Activated CD4-positive, alpha-beta memory T cell treated with anti-CD3 and anti-CD28 coated beads, Interleukin-2, amount 10 ng/mL, durations not matched to agents 7 days and 5 days (primary cell): ENCODE data around the gene COBLL1. TPM values are rescaled to one million over a fixed set of nuclear protein-coding genes. Genes with fewer than 3 reads are reported as not detected.
"Not testable (repeated sequence)": the region's sequence is repeated elsewhere in the genome, so short reads cannot be mapped to it uniquely, and the experiment has no call there.

Experiments used
- CTCF ChIA-PET: fragments of 350-600 bp; sonication (Branson Sonifier 250); formaldehyde crosslinking; loops from one replicate; lab custom pipeline; 2021; ENCODE audit warnings: antibody characterized with exemption, inconsistent platforms; lab: Charles Lee
- POLR2A ChIA-PET: fragments of 350-600 bp; sonication (Branson Sonifier 250); formaldehyde crosslinking; loops from one replicate; lab custom pipeline; 2021; ENCODE audit warnings: antibody characterized with exemption; lab: Charles Lee
- DNase-seq: peaks from one replicate; pipeline ENCODE4 v3.0.0-alpha.2; 2020
- H3K27ac Mint-ChIP-seq: one replicate; pipeline ENCODE4 v1.8.0; 2021; ENCODE audit warnings: mild to moderate bottlenecking, mixed read lengths
- H3K27me3 Mint-ChIP-seq: one replicate; pipeline ENCODE4 v1.8.0; 2021; ENCODE audit warnings: mixed read lengths
- H3K36me3 Mint-ChIP-seq: one replicate; pipeline ENCODE4 v1.8.0; 2021; ENCODE audit warnings: low read depth, mixed read lengths
- H3K4me1 Mint-ChIP-seq: one replicate; pipeline ENCODE4 v1.8.0; 2021; ENCODE audit warnings: mixed read lengths
- H3K4me3 Mint-ChIP-seq: one replicate; pipeline ENCODE4 v1.8.0; 2021; ENCODE audit warnings: mild to moderate bottlenecking, mixed read lengths
- H3K9me3 Mint-ChIP-seq: one replicate; pipeline ENCODE4 v1.8.0; 2021; ENCODE audit warnings: mixed read lengths
- total RNA-seq, 2 experiments: library from RNA; stranded (reverse); gene quantifications; one replicate each; pipeline ENCODE4 v1.2.3, GENCODE V29; 2021

COBLL1 gene
- total RNA-seq, 2 experiments from 2014 or later, result not detected

- no peaks in the 10 kb centered on the region for H3K4me1 Mint-ChIP-seq
- no peaks in the 10 kb centered on the region for H3K36me3 Mint-ChIP-seq
- no peaks in the 10 kb centered on the region for H3K27me3 Mint-ChIP-seq
- H3K4me3 Mint-ChIP-seq, result no peak overlapping the region
- CTCF ChIA-PET, result no interaction called here
- POLR2A ChIA-PET, result no interaction called here
- H3K9me3 Mint-ChIP-seq, result no peaks in the 10 kb centered on the region
- DNase-seq, result no peak
- H3K27ac Mint-ChIP-seq, result no peak overlapping the region
These were observed 31.7 kb upstream of the COBLL1 start for GRCh38 chr2:164873210-164873908.

DNA sequence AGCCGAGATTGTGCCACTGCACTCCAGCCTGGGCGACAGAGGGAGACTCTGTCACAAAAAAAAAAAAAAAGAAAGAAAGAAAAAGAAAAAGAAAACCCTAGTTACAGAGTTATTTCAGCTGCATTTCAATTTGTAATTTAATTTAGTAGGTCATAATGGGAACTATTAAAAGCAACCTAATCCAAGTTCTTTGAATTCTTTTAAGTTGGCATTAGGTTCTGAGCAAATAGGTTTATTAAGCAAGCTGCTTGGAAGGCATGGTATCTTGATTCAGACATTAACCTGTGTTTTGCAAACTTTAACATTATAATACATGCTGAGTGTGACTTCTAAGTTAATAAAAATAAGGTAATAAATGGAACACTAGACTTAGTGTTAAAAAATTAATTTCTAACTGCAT, 29.8 kb upstream of the COBLL1 start:
- no peaks in the 10 kb centered on the region for H3K36me3 Mint-ChIP-seq
- no peak for DNase-seq
- H3K4me1 Mint-ChIP-seq, result no peaks in the 10 kb centered on the region
- H3K9me3 Mint-ChIP-seq, result no peaks in the 10 kb centered on the region
- ChIA-PET CTCF (no interaction called here), POLR2A (no interaction called here)
- no peaks in the 10 kb centered on the region for H3K27me3 Mint-ChIP-seq
- H3K4me3 Mint-ChIP-seq, result no peak overlapping the region
- H3K27ac Mint-ChIP-seq, result no peak overlapping the region

DNA sequence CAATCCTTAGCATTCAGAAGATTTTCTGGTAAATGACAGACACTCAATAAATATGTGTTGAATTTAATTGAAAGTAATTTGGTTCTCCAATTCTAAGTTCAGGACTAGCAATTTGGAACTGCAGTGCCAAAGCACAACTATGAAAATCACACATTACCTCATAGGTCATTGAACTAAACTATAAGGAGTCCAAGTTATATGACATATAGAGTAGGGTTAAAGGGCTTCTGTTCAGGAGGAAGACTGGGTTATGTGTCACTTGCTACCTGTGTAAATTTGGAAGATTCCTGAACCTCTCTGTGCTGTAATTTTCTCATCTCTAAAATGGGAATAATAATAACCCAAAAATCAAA, 27.8 kb upstream of the COBLL1 start:
- no peaks in the 10 kb centered on the region for H3K36me3 Mint-ChIP-seq
- no peaks in the 10 kb centered on the region for H3K27me3 Mint-ChIP-seq
- H3K27ac Mint-ChIP-seq, result no peak overlapping the region
- no peaks in the 10 kb centered on the region for H3K4me1 Mint-ChIP-seq
- H3K4me3 Mint-ChIP-seq, result no peak overlapping the region
- DNase-seq, result no peak
- ChIA-PET CTCF (no interaction called here), POLR2A (no interaction called here)
- no peaks in the 10 kb centered on the region for H3K9me3 Mint-ChIP-seq

DNA sequence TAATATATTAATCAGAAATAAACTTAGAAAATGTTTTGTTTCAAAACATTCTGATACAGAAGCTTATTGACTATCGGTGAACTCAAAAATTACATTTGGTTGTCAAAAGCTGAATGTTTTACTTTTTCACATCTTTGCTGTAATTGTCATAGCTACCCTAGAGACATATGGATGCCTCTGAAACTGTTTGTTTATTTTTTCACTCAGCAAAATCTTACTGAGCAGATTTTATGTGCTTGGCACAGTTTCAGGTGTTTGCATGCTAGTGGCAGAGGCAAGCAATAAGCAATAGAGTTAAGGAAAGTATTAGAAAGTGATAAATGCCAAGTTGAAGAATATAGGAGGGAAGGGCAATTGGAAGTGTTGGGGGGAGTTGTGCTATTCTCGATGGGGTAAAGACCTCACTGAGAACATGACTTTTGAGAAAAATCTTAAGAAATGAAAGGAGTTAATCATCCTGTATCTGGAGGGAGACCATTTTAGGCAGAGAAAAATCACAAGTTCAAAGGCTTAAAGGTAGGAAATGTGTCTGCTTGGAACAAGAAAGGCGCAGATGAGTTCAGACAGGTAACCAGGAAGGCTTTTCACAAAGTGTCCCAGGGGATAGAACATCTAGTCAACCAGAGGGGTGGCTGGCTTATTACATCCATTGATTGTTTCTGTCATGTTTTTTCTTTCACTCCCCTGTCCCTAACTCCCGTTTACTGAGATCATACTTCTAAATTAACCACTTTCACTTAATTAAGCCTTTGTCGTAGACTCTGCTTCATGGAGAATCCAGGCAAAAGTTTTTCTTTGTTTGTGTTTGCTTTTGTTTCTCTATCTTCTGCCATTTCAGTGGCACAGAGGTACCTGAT, 27.2 kb upstream of the COBLL1 start:
- no peak for DNase-seq
- no peaks in the 10 kb centered on the region for H3K36me3 Mint-ChIP-seq
- H3K27me3 Mint-ChIP-seq, result no peaks in the 10 kb centered on the region
- H3K4me1 Mint-ChIP-seq, result no peaks in the 10 kb centered on the region
- ChIA-PET CTCF (no interaction called here), POLR2A (no interaction called here)
- H3K9me3 Mint-ChIP-seq, result no peaks in the 10 kb centered on the region
- H3K4me3 Mint-ChIP-seq, result no peak overlapping the region
- H3K27ac Mint-ChIP-seq, result no peak overlapping the region

GRCh38 chr2:164867779-164868397, 26.3 kb upstream of the COBLL1 start:
- no peak overlapping the region for H3K27ac Mint-ChIP-seq
- H3K27me3 Mint-ChIP-seq, result no peaks in the 10 kb centered on the region
- POLR2A ChIA-PET, result no interaction called here
- H3K4me3 Mint-ChIP-seq, result no peak overlapping the region
- no peaks in the 10 kb centered on the region for H3K4me1 Mint-ChIP-seq
- no peaks in the 10 kb centered on the region for H3K36me3 Mint-ChIP-seq
- no peak for DNase-seq
- CTCF ChIA-PET, result no interaction called here
- no peaks in the 10 kb centered on the region for H3K9me3 Mint-ChIP-seq

DNA sequence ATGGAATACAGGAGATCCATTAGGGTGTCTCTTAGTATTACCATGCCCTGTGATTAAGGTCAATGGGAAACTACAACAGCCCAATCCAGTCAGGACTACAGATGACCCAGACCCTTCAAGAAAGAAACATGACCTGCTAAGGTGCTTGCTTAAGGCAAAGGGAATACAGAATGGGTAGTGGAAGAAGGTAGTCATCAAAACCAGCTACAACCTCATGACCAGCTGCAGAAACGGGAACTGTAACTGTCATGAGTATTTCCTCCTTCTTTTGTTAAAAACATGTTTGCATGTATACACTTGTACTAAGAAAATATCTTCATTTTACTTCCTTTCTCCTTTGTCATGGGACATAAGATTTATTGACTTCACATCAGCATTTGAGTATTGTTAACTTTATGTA, 24.8 kb upstream of the COBLL1 start:
- CTCF ChIA-PET, DNase-seq, H3K4me3 Mint-ChIP-seq, H3K27ac Mint-ChIP-seq, POLR2A ChIA-PET, H3K27me3 Mint-ChIP-seq, H3K9me3 Mint-ChIP-seq, H3K36me3 Mint-ChIP-seq, H3K4me1 Mint-ChIP-seq: not testable (repeated sequence)

DNA sequence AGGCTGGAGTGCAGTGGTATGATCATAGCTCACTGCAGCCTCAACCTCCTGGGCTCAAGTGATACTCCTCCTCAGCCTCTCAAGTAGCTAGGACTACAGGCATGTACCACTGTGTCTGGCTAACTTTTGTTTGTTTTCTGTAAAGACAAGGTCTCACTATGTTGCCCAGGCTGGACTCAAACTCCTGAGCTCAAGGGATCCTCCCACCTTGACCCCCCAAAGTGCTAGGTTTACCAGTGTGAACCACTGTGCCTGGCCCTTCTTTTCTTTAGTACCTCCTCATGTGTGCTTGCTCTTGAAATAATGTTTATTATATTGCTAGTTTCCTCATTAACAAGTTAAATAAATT, 19.0 kb upstream of the COBLL1 start:
- DNase-seq, result no peak
- no peaks in the 10 kb centered on the region for H3K36me3 Mint-ChIP-seq
- no peaks in the 10 kb centered on the region for H3K9me3 Mint-ChIP-seq
- no peaks in the 10 kb centered on the region for H3K4me1 Mint-ChIP-seq
- ChIA-PET POLR2A (no interaction called here), CTCF (interaction anchor here (1.3 kb wide), 1 partner anchor 19 kb away, joined by 4 read pairs; the partner anchor contains the start of gene COBLL1)
- H3K27me3 Mint-ChIP-seq, result no peaks in the 10 kb centered on the region
- H3K27ac Mint-ChIP-seq, result no peak overlapping the region
- no peak overlapping the region for H3K4me3 Mint-ChIP-seq

DNA sequence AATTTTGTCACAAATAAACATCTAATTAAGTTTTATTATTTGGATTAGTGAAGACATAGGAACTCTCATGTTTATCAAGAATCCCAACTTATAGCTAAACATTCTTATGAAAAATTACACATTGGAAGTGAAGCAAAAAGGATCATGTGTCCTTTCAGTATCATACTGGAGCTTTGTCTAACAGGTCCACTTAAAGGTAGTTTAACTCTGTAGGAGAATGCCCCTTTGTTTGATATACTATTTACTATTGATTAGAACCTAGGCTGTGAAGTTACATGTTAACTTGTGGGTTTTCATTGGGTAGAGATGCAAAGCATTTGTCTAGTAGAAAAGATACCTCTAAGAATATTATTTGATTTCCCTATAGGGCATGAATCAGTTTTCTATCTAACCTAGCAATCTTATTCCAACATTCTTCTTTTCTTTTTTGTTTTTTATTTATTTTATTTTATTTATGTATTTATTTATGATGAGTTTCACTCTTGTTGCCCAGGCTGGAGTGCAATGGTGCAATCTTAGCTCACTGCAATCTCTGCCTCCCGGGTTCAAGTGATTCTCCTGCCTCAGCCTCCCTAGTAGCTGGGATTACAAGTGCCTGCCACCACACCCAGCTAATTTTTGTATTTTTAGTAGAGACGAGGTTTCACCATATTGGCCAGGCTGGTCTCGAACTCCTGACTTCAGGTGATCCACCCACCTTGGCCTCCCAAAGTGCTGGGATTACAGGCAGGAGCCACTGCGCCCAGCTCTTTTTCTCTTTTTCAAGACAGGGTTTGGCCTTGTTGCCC, 18.5 kb upstream of the COBLL1 start:
- H3K9me3 Mint-ChIP-seq, H3K27me3 Mint-ChIP-seq, H3K4me1 Mint-ChIP-seq, H3K36me3 Mint-ChIP-seq, H3K4me3 Mint-ChIP-seq, POLR2A ChIA-PET, DNase-seq, H3K27ac Mint-ChIP-seq: not testable (repeated sequence)
- CTCF ChIA-PET, result interaction anchor here (1.3 kb wide), 1 partner anchor 18 kb away, joined by 4 read pairs; the partner anchor contains the start of gene COBLL1

- POLR2A ChIA-PET, result no interaction called here
- H3K9me3 Mint-ChIP-seq, result no peaks in the 10 kb centered on the region
- no peak for DNase-seq
- no peaks in the 10 kb centered on the region for H3K36me3 Mint-ChIP-seq
- H3K4me1 Mint-ChIP-seq, result no peaks in the 10 kb centered on the region
- CTCF ChIA-PET, result no interaction called here
- no peak overlapping the region for H3K4me3 Mint-ChIP-seq
- H3K27ac Mint-ChIP-seq, result no peak overlapping the region
- H3K27me3 Mint-ChIP-seq, result no peaks in the 10 kb centered on the region
These were observed 17.7 kb upstream of the COBLL1 start for GRCh38 chr2:164859251-164859818.

- ChIA-PET POLR2A (no interaction called here), CTCF (interaction anchor here (1.3 kb wide), 1 partner anchor 10 kb away, joined by 3 read pairs; the partner anchor contains the start of gene COBLL1)
- Mint-ChIP-seq H3K4me3 (no peak overlapping the region), H3K4me1 (no peaks in the 10 kb centered on the region), H3K36me3 (no peaks in the 10 kb centered on the region), H3K27me3 (peaks cover 7% of the 10 kb centered on the region), H3K27ac (no peak overlapping the region), H3K9me3 (no peaks in the 10 kb centered on the region)
- no peak for DNase-seq
These were observed 10.5 kb upstream of the COBLL1 start for GRCh38 chr2:164852086-164852485.

DNA sequence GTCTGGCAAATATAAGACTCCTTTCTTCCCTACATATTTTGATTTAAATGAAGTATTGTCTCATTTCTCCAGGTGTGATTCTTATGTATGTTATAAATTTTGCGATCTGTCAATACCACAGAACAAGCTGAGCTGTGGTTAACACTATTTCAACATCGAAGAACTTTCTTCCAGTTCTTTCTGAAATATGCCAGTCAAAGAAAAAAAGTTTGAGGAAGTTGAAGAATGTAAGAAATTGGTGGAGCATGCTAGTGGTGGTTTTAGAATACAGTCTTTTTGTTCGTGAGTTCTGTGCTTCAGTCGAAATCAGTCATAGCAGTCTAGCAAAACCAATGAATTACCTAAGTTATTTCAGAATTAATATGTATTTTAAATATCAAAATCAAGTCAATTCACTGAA, 8.6 kb upstream of the COBLL1 start:
- CTCF ChIA-PET, result no interaction called here
- Mint-ChIP-seq H3K4me1 (no peaks in the 10 kb centered on the region), H3K4me3 (no peak overlapping the region), H3K27ac (no peak overlapping the region), H3K9me3 (no peaks in the 10 kb centered on the region), H3K27me3 (peaks cover 8% of the 10 kb centered on the region), H3K36me3 (no peaks in the 10 kb centered on the region)
- POLR2A ChIA-PET, result no interaction called here
- no peak for DNase-seq

- Mint-ChIP-seq H3K27me3 (peaks cover 10% of the 10 kb centered on the region), H3K27ac (no peak overlapping the region), H3K4me3 (no peak overlapping the region), H3K36me3 (no peaks in the 10 kb centered on the region), H3K9me3 (no peaks in the 10 kb centered on the region), H3K4me1 (no peaks in the 10 kb centered on the region)
- POLR2A ChIA-PET, result no interaction called here
- CTCF ChIA-PET, result no interaction called here
- no peak for DNase-seq
These were observed 7.9 kb upstream of the COBLL1 start for GRCh38 chr2:164849506-164849905.
